Lung (tissue), 12 donors: ENCODE measurements around the gene CRYGN. TPM values are rescaled to one million over a fixed set of nuclear protein-coding genes. Genes with fewer than 3 reads are reported as not detected.

Experiments used
- ATAC-seq: fragments of 200-7000 bp; cut with Tn5 transposase; one replicate; pipeline ENCODE4 v1.9.1; 2020; ENCODE audit warnings: moderate number of reproducible peaks; ENCODE audit not compliant: insufficient read depth, low FRiP score
- DNase-seq, 3 donors: peaks; one replicate each; pipeline ENCODE4 v3.0.0-alpha.2; 2013 to 2017
- H3K27ac ChIP-seq, 2 donors: one replicate each; pipeline ENCODE4 v1.5.1; 2013; ENCODE audit warnings: mild to moderate bottlenecking in 2 of 2, moderate library complexity in 2 of 2, control low read depth in 1 of 2, inconsistent platforms in 1 of 2, low read depth in 1 of 2, low read length in 1 of 2
- H3K27me3 ChIP-seq, 3 donors: one replicate each; pipeline ENCODE4 v1.5.1; 2013; ENCODE audit warnings: low read length in 2 of 3; ENCODE audit not compliant: control insufficient read depth in 3 of 3, insufficient read depth in 3 of 3
- H3K36me3 ChIP-seq, 4 donors: one replicate each; pipeline ENCODE4 v1.5.1; 2013; ENCODE audit warnings: low read length in 4 of 4, mild to moderate bottlenecking in 1 of 4, moderate library complexity in 1 of 4; ENCODE audit not compliant: control insufficient read depth in 4 of 4, insufficient read depth in 4 of 4
- H3K4me1 ChIP-seq, 5 donors: one replicate each; pipeline ENCODE4 v1.5.1; 2013; ENCODE audit warnings: low read length in 5 of 5, mild to moderate bottlenecking in 2 of 5, moderate library complexity in 1 of 5; ENCODE audit not compliant: control insufficient read depth in 5 of 5, insufficient read depth in 5 of 5
- H3K4me3 ChIP-seq: one replicate; pipeline ENCODE4 v1.5.1; 2013; ENCODE audit warnings: mild to moderate bottlenecking, control low read depth, moderate library complexity
- H3K9ac ChIP-seq, 2 donors: one replicate each; pipeline ENCODE4 v1.5.1; 2013; ENCODE audit warnings: low read length in 2 of 2, control low read depth in 1 of 2; ENCODE audit not compliant: insufficient read depth in 1 of 2
- H3K9me3 ChIP-seq, 4 donors: one replicate each; pipeline ENCODE4 v1.5.1; 2013; ENCODE audit warnings: low read length in 3 of 4, mild to moderate bottlenecking in 1 of 4, moderate library complexity in 1 of 4; ENCODE audit not compliant: control insufficient read depth in 4 of 4, insufficient read depth in 3 of 4
- CTCF ChIP-seq: IDR thresholded peaks from 2 replicates; pipeline ENCODE4 v1.5.1; 2012; ENCODE audit warnings: mild to moderate bottlenecking; ENCODE audit errors: control extremely low read depth, extremely low read depth
- WGBS, 2 donors: extraction: QIAGEN DNeasy Blood & Tissue Kit; methylation state at CpG; one replicate each; pipeline ENCODE4 v1.1.7; 2013; 5-methylcytosine and 5-hydroxymethylcytosine counted together
- polyA plus RNA-seq, 2 donors: library from polyadenylated mRNA; stranded (reverse); fragments of 200-250 nt; gene quantifications; one replicate each; pipeline ENCODE4 v1.2.1, GENCODE V29; 2013
- total RNA-seq, 2 donors: library from RNA; depleted of rRNA in 1 of 2; stranded (reverse); fragments of >200 nt in 1 of 2; gene quantifications; one replicate each; pipeline ENCODE4 v1.2.1, GENCODE V29; 2014 to 2021
- donor health status: control.
- donor health status: control.
- donor health status: Bipolar disorder and iron deficiency.
- donor health status: healthy.
- donor health status: DM: yes; HTN: yes; CAD: no.

CRYGN gene
- total and polyA plus RNA-seq, 4 donors, result 0.07 to 0.34 (median 0.28) TPM; not detected in 1

GRCh38 chr7:151389096-151389767, 50.7 kb downstream of the CRYGN start:
- Histone ChIP-seq H3K36me3 (peaks cover 0 to 6% (median 1%) of the 10 kb centered on the region in 4 donors), H3K4me3 (no peak overlapping the region), H3K27ac (no peak overlapping the region), H3K9ac (no peak overlapping the region), H3K4me1 (peaks cover 0 to 6% (median 0%) of the 10 kb centered on the region in 5 donors), H3K9me3 (no peaks in the 10 kb centered on the region), H3K27me3 (peaks cover 0 to 2% (median 0%) of the 10 kb centered on the region in 3 donors)
- ATAC-seq, result no peak
- 86 to 90% methylated on average over 21 of the region's 21 CpGs for WGBS, 2 donors
- no peak for TF ChIP-seq CTCF
- no peak for DNase-seq

GRCh38 chr7:151388430-151388829, 51.5 kb downstream of the CRYGN start:
- no peak for TF ChIP-seq CTCF
- DNase-seq (no peak), ATAC-seq (no peak)
- H3K27ac ChIP-seq, result no peak overlapping the region
- H3K27me3 ChIP-seq, result peaks cover 0 to 2% (median 0%) of the 10 kb centered on the region in 3 donors
- H3K4me1 ChIP-seq, result peaks cover 0 to 6% (median 0%) of the 10 kb centered on the region in 5 donors
- no peak overlapping the region for H3K9ac ChIP-seq
- H3K4me3 ChIP-seq, result no peak overlapping the region
- H3K36me3 ChIP-seq, result peaks cover 0 to 6% (median 1%) of the 10 kb centered on the region in 4 donors
- no peaks in the 10 kb centered on the region for H3K9me3 ChIP-seq
- WGBS, 2 donors, result 86 to 88% methylated on average over 10 of the region's 10 CpGs

GRCh38 chr7:151388007-151388297, 52.0 kb downstream of the CRYGN start:
- Histone ChIP-seq H3K4me1 (peaks cover 0 to 6% (median 0%) of the 10 kb centered on the region in 5 donors), H3K27me3 (peaks cover 0 to 2% (median 0%) of the 10 kb centered on the region in 3 donors), H3K4me3 (no peak overlapping the region), H3K27ac (no peak overlapping the region), H3K36me3 (peaks cover 0 to 3% (median under 1%) of the 10 kb centered on the region in 4 donors), H3K9me3 (no peaks in the 10 kb centered on the region), H3K9ac (no peak overlapping the region)
- ATAC-seq (no peak), DNase-seq (no peak)
- 90 to 93% methylated on average over 8 of the region's 8 CpGs for WGBS, 2 donors
- no peak for TF ChIP-seq CTCF
